Muscle of arm (tissue), 12 donors: ENCODE results near the gene KIF26B. TPM values are rescaled to one million over a fixed set of nuclear protein-coding genes. Genes with fewer than 3 reads are reported as not detected.

ENCODE experiments used
- DNase-seq: peaks from one replicate; pipeline ENCODE4 v3.0.0-alpha.2; 2013
- polyA plus RNA-seq, 12 donors: library from polyadenylated mRNA; unstranded; fragments of 120-200 nt; gene quantifications; one replicate each; pipeline ENCODE4 v1.2.1, GENCODE V29; 2013; ENCODE audit not compliant: insufficient read length in 12 of 12

KIF26B gene
- polyA plus RNA-seq, 12 donors, result 0.94 to 7.8 (median 1.1) TPM; not detected in 1

DNA sequence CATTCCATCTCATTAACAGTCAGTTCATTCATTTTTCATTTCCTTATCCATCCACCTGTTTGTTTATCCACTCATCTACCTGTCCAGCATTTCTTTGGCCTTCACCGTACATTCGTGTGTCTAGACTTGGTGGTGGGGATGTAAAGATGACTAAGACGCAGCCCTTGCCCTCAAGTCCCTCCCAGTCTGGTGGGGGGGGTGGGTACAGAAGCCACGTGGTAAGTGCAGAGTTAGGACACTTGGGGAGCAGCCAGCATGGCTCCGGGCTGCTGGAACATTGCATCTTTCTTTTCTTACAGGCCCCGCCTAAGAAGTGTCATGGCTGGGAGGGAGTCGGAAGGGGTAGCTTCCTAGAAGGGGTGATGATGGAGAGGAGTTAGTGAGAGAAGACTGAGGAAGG is 17.2 kb downstream of the KIF26B start:
- DNase-seq, result no peak

DNA sequence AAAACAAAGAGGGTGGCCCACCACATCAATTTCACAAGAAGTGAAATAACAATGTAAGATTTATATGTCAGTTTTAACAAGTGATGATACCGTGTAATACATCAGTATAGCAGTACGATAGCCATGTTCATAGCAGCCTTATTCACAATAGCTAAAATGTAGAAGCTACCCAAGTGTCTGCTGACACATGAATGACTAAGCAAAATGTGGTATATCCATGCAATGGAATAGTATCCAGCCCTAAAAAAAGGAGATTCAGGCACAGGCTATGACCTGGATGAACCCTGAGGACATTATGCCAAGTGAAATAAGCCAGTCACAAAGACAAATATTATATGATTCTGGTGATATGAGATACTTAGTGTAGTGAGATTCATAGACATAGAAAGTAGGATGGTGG is 18.0 kb downstream of the KIF26B start:
- DNase-seq, result no peak

GRCh38 chr1:245173446-245174211 is 18.8 kb downstream of the KIF26B start:
- no peak for DNase-seq

DNA sequence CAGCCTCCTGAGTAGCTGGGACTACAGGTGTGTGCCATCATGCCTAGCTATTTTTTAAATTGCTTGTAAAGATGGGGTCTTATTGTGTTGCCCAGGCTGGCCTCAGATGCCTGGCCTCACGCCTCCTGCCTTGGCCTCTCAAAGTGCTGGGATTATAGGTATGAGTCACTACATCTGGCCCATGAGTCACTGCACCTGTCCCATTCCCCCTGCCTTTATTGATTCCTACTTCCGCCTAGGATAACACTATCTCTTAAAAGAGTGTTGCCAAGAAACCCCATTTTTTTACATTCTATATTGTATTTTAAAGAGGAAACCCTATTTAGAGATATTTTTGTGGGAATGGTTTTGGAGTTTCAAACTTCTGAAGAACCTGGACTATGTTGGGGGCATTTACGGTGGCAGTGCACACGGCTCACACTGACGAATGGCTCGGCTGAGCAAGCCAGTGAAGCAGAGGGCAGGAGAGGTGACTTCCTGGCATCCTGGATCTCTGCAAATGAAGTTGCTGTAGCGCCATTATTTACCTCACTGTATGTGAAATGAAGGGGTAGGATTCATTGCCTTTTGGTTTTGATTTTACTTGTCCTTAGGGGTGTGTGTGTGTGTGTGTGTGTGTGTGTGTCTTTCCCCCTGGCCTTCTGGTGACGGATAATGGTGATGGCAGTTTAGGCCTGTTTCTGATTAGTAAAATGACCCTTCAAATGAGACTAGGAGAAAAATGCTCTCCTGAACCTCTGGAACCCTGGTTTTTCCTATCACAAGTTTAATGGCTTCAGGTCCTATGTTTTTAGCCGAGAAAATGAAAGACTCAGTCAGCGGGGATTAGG is 22.5 kb downstream of the KIF26B start:
- DNase-seq, result no peak

- DNase-seq, result no peak
These were observed 24.9 kb downstream of the KIF26B start for GRCh38 chr1:245179706-245180105.

DNA sequence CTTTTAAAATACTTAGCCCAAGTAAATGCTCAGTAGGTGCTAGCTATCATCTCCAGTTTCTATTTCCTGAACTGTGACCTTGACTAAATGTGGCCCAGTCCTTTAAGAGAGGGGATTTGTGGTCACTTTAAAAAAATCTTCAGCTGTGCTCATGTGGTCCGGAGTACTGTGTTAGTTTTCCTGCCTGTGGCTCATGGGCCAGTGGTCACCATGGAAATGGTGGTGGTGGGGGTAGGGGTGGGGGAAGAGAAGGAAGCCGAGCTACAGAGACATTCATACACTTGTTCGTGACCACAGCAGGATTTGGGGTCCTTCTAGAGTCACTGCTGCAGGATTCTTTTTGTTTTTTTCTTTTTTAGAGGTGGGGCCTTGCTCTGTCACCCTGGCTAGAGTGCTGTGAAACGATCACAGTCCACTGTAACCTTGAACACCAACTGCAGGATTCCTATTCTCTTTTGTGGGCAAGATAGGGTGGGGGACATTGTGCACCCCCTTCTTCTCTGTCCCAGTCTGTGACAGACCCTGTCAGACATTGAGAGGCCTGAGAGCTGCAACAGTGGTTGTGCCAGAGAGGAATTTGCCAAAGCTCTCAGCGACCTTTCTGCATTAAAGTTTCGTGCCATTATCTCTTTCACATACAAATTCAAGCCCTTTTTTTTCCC is 25.8 kb downstream of the KIF26B start:
- no peak for DNase-seq

DNA sequence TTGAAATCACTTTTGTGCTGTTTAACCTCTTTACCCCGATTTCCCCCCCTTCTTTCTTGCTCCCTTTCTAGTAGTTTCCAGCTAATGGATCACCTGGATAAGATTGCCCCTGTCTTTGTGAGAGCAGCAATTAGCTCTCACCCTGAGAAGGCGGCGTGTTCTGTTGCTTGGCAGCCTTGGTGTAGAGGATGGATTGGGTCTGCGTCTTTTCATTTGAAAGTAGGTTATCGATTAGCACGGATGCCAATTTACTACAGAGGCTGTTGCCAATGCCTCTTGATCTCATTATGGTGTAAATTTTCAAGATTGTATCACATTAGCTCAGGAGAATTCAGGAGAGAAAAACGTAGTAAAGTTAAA is 26.4 kb downstream of the KIF26B start:
- no peak for DNase-seq

- DNase-seq, result no peak
These were observed 27.2 kb downstream of the KIF26B start for GRCh38 chr1:245182028-245182427.

DNA sequence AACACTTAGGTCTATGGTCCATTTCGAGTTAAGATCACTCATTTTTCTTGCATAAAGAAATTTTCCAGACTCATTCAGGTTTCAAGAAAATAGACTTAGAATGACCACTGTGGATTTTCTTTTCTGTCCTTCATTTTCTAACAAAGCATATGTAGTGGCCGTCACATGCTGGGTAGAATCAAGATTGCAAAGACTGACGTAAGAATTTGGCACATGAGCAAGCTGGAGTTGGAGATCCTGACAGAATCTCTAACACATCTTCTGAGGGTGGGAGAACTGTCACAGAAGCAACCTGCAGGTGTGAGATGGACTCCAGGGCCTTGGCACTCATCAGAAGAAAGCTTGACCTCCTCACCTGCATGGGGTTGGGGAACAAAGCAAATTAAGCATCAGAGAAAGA is 28.6 kb downstream of the KIF26B start:
- DNase-seq, result no peak

DNA sequence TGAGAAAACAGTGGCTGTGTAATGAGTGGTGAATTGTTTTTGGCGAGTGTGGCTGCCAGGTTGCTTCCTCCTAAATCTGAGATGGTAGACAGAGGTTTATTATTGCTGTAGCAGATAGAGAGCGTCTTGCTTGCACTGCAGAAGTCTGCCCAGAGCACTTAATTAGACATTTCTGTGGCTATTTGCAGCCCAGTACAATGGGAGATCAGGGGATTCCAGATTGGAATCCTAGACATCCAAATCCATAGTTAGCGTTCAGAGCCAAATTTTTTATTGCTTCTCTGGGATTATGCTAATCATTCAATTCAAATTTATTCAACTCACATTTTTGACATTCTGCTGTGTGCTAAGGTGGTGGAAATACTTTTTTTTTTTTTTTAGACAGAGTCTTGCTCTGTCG is 30.0 kb downstream of the KIF26B start:
- DNase-seq, result no peak

- no peak for DNase-seq
These were observed 33.6 kb downstream of the KIF26B start for GRCh38 chr1:245188403-245188802.

- no peak for DNase-seq
These were observed 40.6 kb downstream of the KIF26B start for GRCh38 chr1:245195398-245195797.

DNA sequence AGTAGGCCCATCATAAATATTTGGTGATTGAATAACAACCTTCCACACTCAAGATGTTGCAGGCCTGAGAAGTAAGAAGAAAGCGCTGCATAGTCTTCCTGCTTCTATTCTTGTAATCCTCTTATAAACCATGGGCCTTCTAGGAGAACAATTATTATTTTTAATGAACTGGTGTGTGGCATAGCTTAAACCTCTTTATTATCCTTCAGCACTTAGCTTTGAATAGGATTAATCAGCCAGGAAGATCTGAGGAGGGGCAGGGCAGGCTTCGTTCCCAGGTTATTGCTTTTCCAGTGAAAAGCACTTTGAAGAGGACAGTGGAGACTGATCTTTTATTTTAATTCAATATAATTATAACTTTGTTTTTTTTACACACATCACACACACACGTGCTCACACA is 42.3 kb downstream of the KIF26B start:
- no peak for DNase-seq

DNA sequence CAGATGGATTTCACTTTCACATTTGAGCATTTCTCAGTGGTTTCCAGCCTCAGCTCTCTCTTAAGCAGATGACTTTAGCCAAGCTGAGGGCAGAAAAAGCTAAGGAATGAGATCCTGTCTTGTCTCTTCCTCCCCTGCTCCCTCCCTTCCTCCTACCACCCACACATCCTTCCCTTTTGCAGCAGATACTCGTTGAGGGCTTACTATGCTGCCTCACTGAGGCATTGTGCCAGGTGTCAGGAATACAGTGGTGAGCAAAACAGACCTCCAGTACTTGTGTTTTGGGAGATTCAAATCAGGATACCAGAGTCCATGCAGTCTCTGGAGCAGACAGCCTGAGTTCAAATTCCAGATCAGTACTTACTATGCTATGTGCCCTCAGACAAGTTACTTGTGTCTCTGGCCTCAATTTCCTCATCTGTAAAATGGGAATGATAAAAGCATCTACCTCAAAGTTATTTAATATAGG is 43.2 kb downstream of the KIF26B start:
- DNase-seq, result peak; percentile 21

GRCh38 chr1:245198748-245199516 is 44.1 kb downstream of the KIF26B start:
- DNase-seq, result no peak

DNA sequence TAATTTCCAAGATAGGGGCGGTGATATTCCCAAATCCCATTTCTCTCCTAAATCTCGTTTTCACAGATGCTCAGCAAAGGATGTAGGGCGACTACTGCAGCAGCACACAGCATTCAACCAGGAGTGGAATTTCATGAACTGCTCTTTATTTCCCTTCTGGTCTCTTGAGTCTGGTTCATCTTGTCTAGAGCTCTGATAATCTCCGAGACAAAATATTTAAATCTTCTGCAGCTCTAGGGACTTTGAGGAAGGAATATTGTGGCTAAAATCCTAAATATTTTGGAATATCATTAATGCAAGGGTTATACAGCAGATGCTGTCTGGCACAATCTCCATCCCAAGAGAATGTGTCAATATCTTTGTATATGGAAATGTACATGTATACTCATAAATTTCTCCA is 45.4 kb downstream of the KIF26B start:
- DNase-seq, result no peak

DNA sequence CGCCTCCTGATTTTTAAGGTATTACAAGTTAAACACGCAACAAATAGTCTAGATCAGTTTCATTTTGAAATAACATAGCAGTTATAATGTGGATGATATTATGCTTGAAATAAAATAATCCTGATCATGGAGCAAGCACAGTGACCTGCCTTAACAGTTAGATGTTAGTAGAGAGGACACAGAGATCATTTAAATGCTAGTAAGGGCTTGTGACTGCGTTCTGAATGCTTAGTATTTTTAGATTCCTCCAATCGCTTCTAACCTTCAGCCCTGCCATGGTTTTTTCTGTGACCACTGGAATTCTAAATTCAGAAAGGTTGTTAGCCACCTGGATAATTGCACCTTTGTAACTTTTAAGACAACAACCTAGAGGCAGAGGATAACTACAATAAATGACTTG is 46.4 kb downstream of the KIF26B start:
- DNase-seq, result no peak

DNA sequence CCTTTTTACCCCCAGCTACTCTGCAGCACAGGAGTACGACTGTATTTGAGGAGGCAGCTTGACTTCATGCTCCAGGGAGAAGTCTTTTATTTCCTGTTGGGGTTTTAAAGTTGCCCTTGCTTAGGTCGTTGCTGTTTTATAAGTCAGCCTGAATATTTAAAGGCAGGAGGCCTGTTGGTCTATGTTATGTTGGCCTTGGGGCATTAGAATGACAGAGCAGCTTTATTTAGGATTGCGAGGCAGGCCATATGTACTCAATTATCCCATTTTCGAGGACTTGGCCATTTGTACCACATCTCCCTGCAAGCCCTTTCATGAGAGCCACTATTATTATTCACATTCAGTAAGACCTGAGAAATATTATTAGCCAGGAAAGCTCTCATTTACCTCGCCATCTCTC is 47.0 kb downstream of the KIF26B start:
- no peak for DNase-seq

- no peak for DNase-seq
These were observed 50.6 kb downstream of the KIF26B start for GRCh38 chr1:245205396-245205795.

- no peak for DNase-seq
These were observed 51.1 kb downstream of the KIF26B start for GRCh38 chr1:245205864-245206263.

DNA sequence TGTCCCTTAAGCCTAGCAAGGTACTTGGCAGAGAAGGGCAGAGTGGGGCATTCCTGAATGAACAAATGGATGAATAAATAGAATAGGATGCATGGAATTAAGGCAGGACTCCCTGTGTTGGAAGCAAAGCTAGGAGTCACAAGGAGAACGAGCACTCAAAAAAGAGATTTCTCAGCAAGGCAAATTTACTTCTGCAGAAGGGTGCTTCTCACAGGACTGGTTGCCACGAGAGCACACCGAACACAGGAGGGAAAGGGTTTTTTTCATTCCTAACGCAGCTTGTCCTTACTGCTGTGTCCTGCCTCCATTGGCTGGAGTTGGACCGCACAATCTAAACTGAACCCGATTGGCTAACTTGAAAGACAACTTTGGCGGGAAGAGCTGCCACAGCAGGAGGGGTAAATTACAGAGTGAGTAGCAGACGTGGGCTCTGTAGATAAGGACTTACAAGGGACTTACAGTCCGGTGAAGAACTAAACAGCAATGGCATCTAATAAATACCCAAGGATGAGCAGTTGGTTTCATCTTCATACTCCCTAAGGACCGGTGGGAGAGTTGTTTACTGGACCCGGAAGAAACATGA is 52.4 kb downstream of the KIF26B start:
- DNase-seq, result no peak

DNA sequence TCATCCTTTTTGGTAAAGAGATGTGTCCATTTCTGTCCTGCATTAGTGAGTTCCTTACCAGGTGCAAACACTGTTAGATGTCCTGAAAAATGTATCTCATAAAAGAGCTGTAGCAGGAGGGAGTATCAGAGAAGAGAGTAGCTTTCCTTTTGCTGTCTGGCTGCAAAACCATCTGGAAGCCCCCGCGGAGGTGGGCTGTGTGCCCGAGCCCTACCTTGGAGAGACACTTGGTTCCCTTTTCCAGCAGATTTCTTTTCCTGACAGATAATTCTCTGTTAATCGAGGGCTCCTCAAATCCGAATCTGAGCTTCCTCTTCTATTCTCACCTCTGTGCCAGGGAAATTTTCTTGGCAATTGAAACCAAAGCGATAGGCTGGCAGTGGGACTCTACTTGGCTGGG is 53.0 kb downstream of the KIF26B start:
- no peak for DNase-seq
